Panc1 (cell line): ENCODE data around the gene SMURF1. TPM values are rescaled to one million over a fixed set of nuclear protein-coding genes. Genes with fewer than 3 reads are reported as not detected.
"Not testable (repeated sequence)": the region's sequence is repeated elsewhere in the genome, so short reads cannot be mapped to it uniquely, and the experiment has no call there.

ENCODE experiments used
- ATAC-seq: fragments of 200-7000 bp; cut with Tn5 transposase; 2 replicates; pipeline ENCODE4 v1.9.1; 2020; ENCODE audit warnings: mild to moderate bottlenecking, moderate library complexity
- BruUV-seq: library from RNA; stranded (reverse); fragments of 400-500 nt; replicated peaks from 2 replicates; lab custom pipeline; 2021; lab: Mats Ljungman, UMichigan
- CTCF ChIA-PET: fragments of 300-600 bp; sonication (Branson Sonifier 250); formaldehyde crosslinking; loops from one replicate; lab custom pipeline; 2022; ENCODE audit warnings: antibody characterized with exemption; lab: Charles Lee
- POLR2A ChIA-PET: fragments of 300-600 bp; sonication (Branson Sonifier 250); formaldehyde crosslinking; loops from one replicate; lab custom pipeline; 2022; ENCODE audit warnings: antibody characterized with exemption; lab: Charles Lee
- DNase-seq: peaks from one replicate; pipeline ENCODE4 v3.0.0-alpha.2; 2010; ENCODE audit warnings: low read depth, low spot score
- H3K27ac ChIP-seq: 2 replicates; pipeline ENCODE4 v1.5.1; 2011; ENCODE audit warnings: mild to moderate bottlenecking, low read length, inconsistent platforms
- H3K27me3 ChIP-seq: fragments of 200-500 bp; sonication (Bioruptor generic); 2 replicates; pipeline ENCODE4 v1.6.0; 2014; ENCODE audit warnings: low read length, inconsistent platforms; ENCODE audit not compliant: control insufficient read depth, insufficient read depth
- H3K36me3 ChIP-seq: fragments of 200-500 bp; sonication (Bioruptor generic); 2 replicates; pipeline ENCODE4 v1.5.1; 2014; ENCODE audit warnings: inconsistent platforms, mild to moderate bottlenecking, low read length, moderate library complexity; ENCODE audit not compliant: control insufficient read depth, insufficient read depth
- H3K4me1 ChIP-seq: 2 replicates; pipeline ENCODE4 v1.5.1; 2011; ENCODE audit warnings: inconsistent platforms, mild to moderate bottlenecking, low read length, moderate library complexity; ENCODE audit not compliant: control insufficient read depth, insufficient read depth
- H3K4me3 ChIP-seq, 2 experiments: 2 replicates each; pipeline ENCODE4 v1.5.1; 2011 to 2012; ENCODE audit warnings: low read depth in 2 of 2, low read length in 2 of 2, mild to moderate bottlenecking in 2 of 2, inconsistent platforms in 1 of 2, moderate library complexity in 1 of 2
- H3K9me3 ChIP-seq: fragments of 200-500 bp; sonication (Bioruptor generic); 2 replicates; pipeline ENCODE4 v1.5.1; 2014; ENCODE audit warnings: low read depth, mild to moderate bottlenecking, inconsistent platforms, low read length, moderate library complexity; ENCODE audit not compliant: control insufficient read depth, insufficient read depth
- POLR2AphosphoS5 ChIP-seq: IDR thresholded peaks from 2 replicates; pipeline ENCODE4 v1.6.1; 2012; ENCODE audit warnings: mild to moderate bottlenecking, low read depth, low read length, moderate library complexity
- SIN3A ChIP-seq: IDR thresholded peaks from 2 replicates; pipeline ENCODE4 v1.6.1; 2012; ENCODE audit warnings: low read depth, mild to moderate bottlenecking, low read length, moderate library complexity, borderline replicate concordance; ENCODE audit not compliant: insufficient read depth
- TCF7L2 ChIP-seq: IDR thresholded peaks from 2 replicates; pipeline ENCODE4 v1.6.1; 2011; ENCODE audit warnings: mild to moderate bottlenecking, low read depth, low read length, inconsistent platforms
- in situ Hi-C: cut with HindIII; loops from 2 replicates; pipeline ENCODE4 v1.10.0; 2016; ENCODE audit warnings: low sequenced_read_pairs, low pct_unique_long_range_greater_than_20kb
- intact Hi-C: fragments of 100-400 bp; cut with micrococcal nuclease; formaldehyde crosslinking; loops from one replicate; pipeline ENCODE4 v1.10.0; 2022; ENCODE audit not compliant: unreplicated experiment
- total RNA-seq: library from RNA; stranded (reverse); gene quantifications from one replicate; pipeline ENCODE4 v1.2.1, GENCODE V29; 2021; ENCODE audit not compliant: unreplicated experiment
- TF ChIP-seq, protein P1 (sequence below): fragments of 450-650 bp; IDR thresholded peaks from 2 replicates; pipeline ENCODE4 v1.5.1; 2017; ENCODE audit warnings: mild to moderate bottlenecking
- TF ChIP-seq, protein P2 (sequence below), 2 experiments: IDR thresholded peaks; 2 replicates each; pipeline ENCODE4 v1.6.1; 2011 to 2012; ENCODE audit warnings: low read depth in 2 of 2, control low read depth in 1 of 2, low read length in 1 of 2, mild to moderate bottlenecking in 1 of 2, moderate library complexity in 1 of 2; ENCODE audit not compliant: insufficient read depth in 1 of 2

The SMURF1 gene
- total RNA-seq, 1 experiment from 2014 or later, result 47.0 TPM

DNA sequence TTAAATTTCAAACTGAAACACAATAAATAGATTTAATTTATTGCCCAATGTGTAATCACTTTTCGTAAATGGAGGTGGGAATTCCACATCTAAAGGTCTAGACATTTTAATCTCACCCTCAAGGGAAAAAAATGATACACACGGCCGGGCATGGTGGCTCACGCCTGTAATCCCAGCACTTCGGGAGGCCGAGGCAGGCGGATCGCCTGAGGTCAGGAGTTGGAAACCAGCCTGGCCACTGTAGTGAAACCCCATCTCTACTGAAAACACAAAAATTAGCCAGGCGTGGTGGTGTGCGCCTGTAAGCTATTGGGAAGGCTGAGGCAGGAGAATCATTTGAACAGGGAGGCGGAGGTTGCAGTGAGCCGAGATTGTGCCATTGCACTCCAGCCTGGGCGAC is 42.4 kb downstream of the SMURF1 start:
- BruUV-seq, ATAC-seq, intact Hi-C loops, CTCF ChIA-PET, H3K36me3 ChIP-seq, H3K27ac ChIP-seq, DNase-seq, H3K4me3 ChIP-seq, H3K27me3 ChIP-seq, in situ Hi-C loops, H3K9me3 ChIP-seq: not testable (repeated sequence)
- H3K4me1 ChIP-seq, result peaks cover 62% of the 10 kb centered on the region
- POLR2A ChIA-PET, result interaction anchor here (0.6 kb wide), 1 partner anchor 31 kb away, joined by 3 read pairs; no protein-coding TSS in a partner anchor

DNA sequence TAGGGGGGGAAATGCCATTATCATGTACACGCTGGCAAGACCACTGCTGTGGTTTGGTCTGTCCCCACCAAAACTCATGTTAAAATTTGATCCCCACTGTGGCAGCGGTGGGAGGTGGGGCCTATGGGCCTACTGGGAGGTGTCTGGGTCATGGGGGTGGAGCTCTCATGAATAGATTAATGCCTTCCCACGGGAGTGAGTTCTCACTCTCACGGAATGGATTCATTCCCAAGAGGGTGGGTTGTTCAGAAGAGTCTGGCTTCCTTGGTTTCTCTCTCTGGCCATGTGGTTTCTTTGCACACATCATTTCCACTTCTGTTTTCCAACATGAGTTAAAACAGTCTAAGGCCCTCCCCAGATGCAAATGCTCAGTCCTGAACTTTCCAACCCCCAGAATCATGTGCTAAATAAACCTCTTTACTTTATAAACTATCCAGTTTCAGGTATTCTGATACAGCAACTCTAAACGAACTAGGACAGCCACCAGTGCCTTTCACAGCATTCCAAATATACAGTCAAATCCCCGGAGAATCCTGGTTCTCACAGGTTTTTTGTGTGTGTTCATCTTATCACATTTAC is 44.3 kb downstream of the SMURF1 start:
- TF ChIP-seq, protein P1, sequence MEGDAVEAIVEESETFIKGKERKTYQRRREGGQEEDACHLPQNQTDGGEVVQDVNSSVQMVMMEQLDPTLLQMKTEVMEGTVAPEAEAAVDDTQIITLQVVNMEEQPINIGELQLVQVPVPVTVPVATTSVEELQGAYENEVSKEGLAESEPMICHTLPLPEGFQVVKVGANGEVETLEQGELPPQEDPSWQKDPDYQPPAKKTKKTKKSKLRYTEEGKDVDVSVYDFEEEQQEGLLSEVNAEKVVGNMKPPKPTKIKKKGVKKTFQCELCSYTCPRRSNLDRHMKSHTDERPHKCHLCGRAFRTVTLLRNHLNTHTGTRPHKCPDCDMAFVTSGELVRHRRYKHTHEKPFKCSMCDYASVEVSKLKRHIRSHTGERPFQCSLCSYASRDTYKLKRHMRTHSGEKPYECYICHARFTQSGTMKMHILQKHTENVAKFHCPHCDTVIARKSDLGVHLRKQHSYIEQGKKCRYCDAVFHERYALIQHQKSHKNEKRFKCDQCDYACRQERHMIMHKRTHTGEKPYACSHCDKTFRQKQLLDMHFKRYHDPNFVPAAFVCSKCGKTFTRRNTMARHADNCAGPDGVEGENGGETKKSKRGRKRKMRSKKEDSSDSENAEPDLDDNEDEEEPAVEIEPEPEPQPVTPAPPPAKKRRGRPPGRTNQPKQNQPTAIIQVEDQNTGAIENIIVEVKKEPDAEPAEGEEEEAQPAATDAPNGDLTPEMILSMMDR, result no peak
- TF ChIP-seq, protein P2, sequence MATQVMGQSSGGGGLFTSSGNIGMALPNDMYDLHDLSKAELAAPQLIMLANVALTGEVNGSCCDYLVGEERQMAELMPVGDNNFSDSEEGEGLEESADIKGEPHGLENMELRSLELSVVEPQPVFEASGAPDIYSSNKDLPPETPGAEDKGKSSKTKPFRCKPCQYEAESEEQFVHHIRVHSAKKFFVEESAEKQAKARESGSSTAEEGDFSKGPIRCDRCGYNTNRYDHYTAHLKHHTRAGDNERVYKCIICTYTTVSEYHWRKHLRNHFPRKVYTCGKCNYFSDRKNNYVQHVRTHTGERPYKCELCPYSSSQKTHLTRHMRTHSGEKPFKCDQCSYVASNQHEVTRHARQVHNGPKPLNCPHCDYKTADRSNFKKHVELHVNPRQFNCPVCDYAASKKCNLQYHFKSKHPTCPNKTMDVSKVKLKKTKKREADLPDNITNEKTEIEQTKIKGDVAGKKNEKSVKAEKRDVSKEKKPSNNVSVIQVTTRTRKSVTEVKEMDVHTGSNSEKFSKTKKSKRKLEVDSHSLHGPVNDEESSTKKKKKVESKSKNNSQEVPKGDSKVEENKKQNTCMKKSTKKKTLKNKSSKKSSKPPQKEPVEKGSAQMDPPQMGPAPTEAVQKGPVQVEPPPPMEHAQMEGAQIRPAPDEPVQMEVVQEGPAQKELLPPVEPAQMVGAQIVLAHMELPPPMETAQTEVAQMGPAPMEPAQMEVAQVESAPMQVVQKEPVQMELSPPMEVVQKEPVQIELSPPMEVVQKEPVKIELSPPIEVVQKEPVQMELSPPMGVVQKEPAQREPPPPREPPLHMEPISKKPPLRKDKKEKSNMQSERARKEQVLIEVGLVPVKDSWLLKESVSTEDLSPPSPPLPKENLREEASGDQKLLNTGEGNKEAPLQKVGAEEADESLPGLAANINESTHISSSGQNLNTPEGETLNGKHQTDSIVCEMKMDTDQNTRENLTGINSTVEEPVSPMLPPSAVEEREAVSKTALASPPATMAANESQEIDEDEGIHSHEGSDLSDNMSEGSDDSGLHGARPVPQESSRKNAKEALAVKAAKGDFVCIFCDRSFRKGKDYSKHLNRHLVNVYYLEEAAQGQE (IDR thresholded peaks at IDR 0.05; ENCODE audit: insufficient read depth in 1 of 2, low read depth in 2 of 2, low read length in 1 of 2), result no peak
- TF ChIP-seq POLR2AphosphoS5 (no peak), SIN3A (no peak), TCF7L2 (no peak)
- CTCF ChIA-PET, result interaction anchor here (0.6 kb wide), 1 partner anchor 189 kb away, joined by 5 read pairs; no protein-coding TSS in a partner anchor

More for the DNA sequence above, 44.3 kb downstream of the SMURF1 start:
- POLR2A ChIA-PET, result interaction anchor here (0.6 kb wide), 2 partner anchors 43 to 309 kb away, joined by 3 to 5 read pairs; partner anchors contain the start of gene BUD31
- Histone ChIP-seq H3K36me3 (no peaks in the 10 kb centered on the region; the same call in 1 of the 2 replicates), H3K4me3 (no peak overlapping the region), H3K27me3 (no peaks in the 10 kb centered on the region), H3K4me1 (peaks cover 52% of the 10 kb centered on the region), H3K27ac (peak overlapping the region; percentile 19; the same call in 1 of the 2 replicates), H3K9me3 (no peaks in the 10 kb centered on the region)
- no TSS peak for BruUV-seq
- intact Hi-C loops (no loop called here), in situ Hi-C loops (no loop called here)
- ATAC-seq (no peak), DNase-seq (no peak)
